A673 (cell line): Measurements from ENCODE around the gene ANKRD34A. TPM values are rescaled to one million over a fixed set of nuclear protein-coding genes. Genes with fewer than 3 reads are reported as not detected.
A peak's percentile ranks its signal among the peaks of the same experiment; 100 is the strongest.

ENCODE experiments used
- BruUV-seq: library from RNA; stranded (reverse); fragments of 400-500 nt; replicated peaks from 2 replicates; lab custom pipeline; 2021; lab: Mats Ljungman, UMichigan
- CTCF ChIA-PET: fragments of 300-600 bp; sonication (Branson Sonifier 250); formaldehyde crosslinking; loops from one replicate; lab custom pipeline; 2022; ENCODE audit warnings: antibody characterized with exemption; lab: Charles Lee
- POLR2A ChIA-PET: fragments of 300-600 bp; sonication (Branson Sonifier 250); formaldehyde crosslinking; loops from one replicate; lab custom pipeline; 2022; ENCODE audit warnings: antibody characterized with exemption; ENCODE audit not compliant: low non-redundant PET; lab: Charles Lee
- DNase-seq: peaks from one replicate; pipeline ENCODE4 v3.0.0-alpha.2; 2015; ENCODE audit warnings: low spot score
- H3K27ac ChIP-seq: fragments of 200-600 bp; sonication (generic); 2 replicates; pipeline ENCODE4 v1.5.1; 2016; ENCODE audit warnings: mixed run types, low read depth, mild to moderate bottlenecking, mixed read lengths, antibody characterized with exemption, low read length; ENCODE audit not compliant: poor library complexity, severe bottlenecking
- H3K27me3 ChIP-seq: fragments of 200-600 bp; sonication (generic); replicated peaks from 2 replicates; pipeline ENCODE4 v1.6.1; 2017; ENCODE audit warnings: mixed run types, low read depth, mild to moderate bottlenecking, mixed read lengths, antibody characterized with exemption, low read length; ENCODE audit not compliant: insufficient read depth, poor library complexity
- H3K36me3 ChIP-seq: fragments of 200-600 bp; sonication (generic); 2 replicates; pipeline ENCODE4 v1.6.1; 2016; ENCODE audit warnings: mixed run types, mild to moderate bottlenecking, mixed read lengths, antibody characterized with exemption, low read length; ENCODE audit not compliant: insufficient read depth, poor library complexity, severe bottlenecking
- H3K4me1 ChIP-seq: fragments of 200-600 bp; sonication (generic); 2 replicates; pipeline ENCODE4 v1.6.1; 2017; ENCODE audit warnings: mixed run types, mild to moderate bottlenecking, mixed read lengths, antibody characterized with exemption, low read length; ENCODE audit not compliant: insufficient read depth, poor library complexity, severe bottlenecking
- H3K4me3 ChIP-seq: fragments of 200-600 bp; sonication (generic); 2 replicates; pipeline ENCODE4 v1.5.1; 2016; ENCODE audit warnings: low read depth, mixed run types, mild to moderate bottlenecking, mixed read lengths, low read length; ENCODE audit not compliant: poor library complexity, severe bottlenecking
- H3K9me3 ChIP-seq: fragments of 200-600 bp; sonication (generic); 2 replicates; pipeline ENCODE4 v1.6.1; 2016; ENCODE audit warnings: mixed run types, low read depth, mild to moderate bottlenecking, mixed read lengths, antibody characterized with exemption, low read length; ENCODE audit not compliant: poor library complexity, severe bottlenecking
- EZH2 ChIP-seq: fragments of 200-600 bp; sonication (generic); IDR thresholded peaks from 2 replicates; pipeline ENCODE4 v1.6.1; 2017; ENCODE audit warnings: borderline replicate concordance, low read depth, mild to moderate bottlenecking, mixed read lengths, antibody characterized with exemption, low read length; ENCODE audit not compliant: poor library complexity, severe bottlenecking
- intact Hi-C: fragments of 100-400 bp; cut with micrococcal nuclease; formaldehyde crosslinking; loops from one replicate; pipeline ENCODE4 v1.10.0; 2022; ENCODE audit not compliant: unreplicated experiment
- total RNA-seq: library from RNA; stranded (reverse); gene quantifications from 2 replicates; pipeline ENCODE4 v1.2.3, GENCODE V29; 2021
- TF ChIP-seq, protein P1 (sequence below): fragments of 300-800, 200-600 bp; sonication (generic); conservative IDR thresholded peaks from 2 replicates; pipeline ENCODE4 v1.5.1; 2017; ENCODE audit warnings: low read depth, mild to moderate bottlenecking, antibody characterized with exemption, low read length, moderate library complexity, mixed read lengths

ANKRD34A gene
- total RNA-seq, 1 experiment from 2014 or later: 1.6 TPM

DNA sequence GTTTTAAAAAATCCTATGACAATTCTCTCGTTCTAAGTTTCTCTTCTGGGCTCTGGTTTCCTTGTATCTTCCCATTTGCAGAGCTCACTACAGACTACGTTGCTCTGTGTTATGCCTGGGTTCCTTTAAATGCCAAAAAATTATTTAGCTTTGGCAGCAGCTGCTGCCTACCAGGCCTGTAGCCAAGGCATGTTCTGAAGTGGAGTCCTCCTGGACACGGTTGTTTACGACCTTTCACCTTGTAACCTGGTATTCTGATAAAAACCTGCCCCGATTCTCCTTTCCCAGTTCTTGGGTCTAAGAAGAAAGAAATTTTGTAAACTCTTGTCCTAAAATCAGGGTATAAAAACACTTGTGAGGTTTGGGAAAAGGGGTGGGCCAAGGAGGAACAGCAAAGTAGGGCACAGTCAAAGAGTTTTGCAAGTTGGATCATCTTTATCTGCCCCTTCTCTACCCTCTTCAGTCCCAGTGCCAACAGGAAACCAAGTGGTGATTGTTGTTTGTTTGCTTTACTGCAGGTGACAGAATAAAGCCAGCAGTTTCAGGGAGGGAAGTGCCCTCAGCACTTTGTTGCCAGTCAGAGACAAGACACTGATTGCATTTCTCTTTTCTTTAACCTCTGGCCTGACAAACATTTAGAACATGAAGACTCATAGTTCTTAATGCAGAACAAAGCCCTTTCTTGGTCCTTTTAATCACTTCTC lies 35.1 kb upstream of the ANKRD34A start:
- BruUV-seq: no TSS peak
- peaks cover 11% of the 10 kb centered on the region for H3K36me3 ChIP-seq
- TF ChIP-seq, protein P1, sequence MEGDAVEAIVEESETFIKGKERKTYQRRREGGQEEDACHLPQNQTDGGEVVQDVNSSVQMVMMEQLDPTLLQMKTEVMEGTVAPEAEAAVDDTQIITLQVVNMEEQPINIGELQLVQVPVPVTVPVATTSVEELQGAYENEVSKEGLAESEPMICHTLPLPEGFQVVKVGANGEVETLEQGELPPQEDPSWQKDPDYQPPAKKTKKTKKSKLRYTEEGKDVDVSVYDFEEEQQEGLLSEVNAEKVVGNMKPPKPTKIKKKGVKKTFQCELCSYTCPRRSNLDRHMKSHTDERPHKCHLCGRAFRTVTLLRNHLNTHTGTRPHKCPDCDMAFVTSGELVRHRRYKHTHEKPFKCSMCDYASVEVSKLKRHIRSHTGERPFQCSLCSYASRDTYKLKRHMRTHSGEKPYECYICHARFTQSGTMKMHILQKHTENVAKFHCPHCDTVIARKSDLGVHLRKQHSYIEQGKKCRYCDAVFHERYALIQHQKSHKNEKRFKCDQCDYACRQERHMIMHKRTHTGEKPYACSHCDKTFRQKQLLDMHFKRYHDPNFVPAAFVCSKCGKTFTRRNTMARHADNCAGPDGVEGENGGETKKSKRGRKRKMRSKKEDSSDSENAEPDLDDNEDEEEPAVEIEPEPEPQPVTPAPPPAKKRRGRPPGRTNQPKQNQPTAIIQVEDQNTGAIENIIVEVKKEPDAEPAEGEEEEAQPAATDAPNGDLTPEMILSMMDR: no peak
- no peak for TF ChIP-seq EZH2
- no peak overlapping the region for H3K4me3 ChIP-seq
- ChIA-PET POLR2A (no interaction called here), CTCF (interaction anchor here (0.5 to 0.6 kb wide), 2 partner anchors 24 to 72 kb away, joined by 3 to 7 read pairs; no protein-coding TSS in a partner anchor)
- no peaks in the 10 kb centered on the region for H3K9me3 ChIP-seq
- intact Hi-C loops: loop anchor here (5.0 kb wide), 1 partner anchor 142 kb away; the partner anchor contains the start of gene PIAS3
- DNase-seq: no peak
- H3K27me3 ChIP-seq: no peaks in the 10 kb centered on the region
- peak overlapping the region; percentile 41 for H3K27ac ChIP-seq
- H3K4me1 ChIP-seq: peaks cover 16% of the 10 kb centered on the region

GRCh38 chr1:145997718-145998023 lies 33.3 kb upstream of the ANKRD34A start:
- H3K4me1 ChIP-seq: peaks cover 32% of the 10 kb centered on the region
- peaks cover 29% of the 10 kb centered on the region for H3K36me3 ChIP-seq
- CTCF ChIA-PET: no interaction called here
- no peak for DNase-seq
- POLR2A ChIA-PET: no interaction called here
- no peaks in the 10 kb centered on the region for H3K27me3 ChIP-seq
- H3K9me3 ChIP-seq: no peaks in the 10 kb centered on the region
- BruUV-seq: no TSS peak
- intact Hi-C loops: loop anchor here (5.0 kb wide), 1 partner anchor 140 kb away; the partner anchor contains the start of gene PIAS3
- peak overlapping the region; percentile 72 for H3K27ac ChIP-seq
- TF ChIP-seq, protein P1: no peak
- H3K4me3 ChIP-seq: peak overlapping the region; percentile 67

DNA sequence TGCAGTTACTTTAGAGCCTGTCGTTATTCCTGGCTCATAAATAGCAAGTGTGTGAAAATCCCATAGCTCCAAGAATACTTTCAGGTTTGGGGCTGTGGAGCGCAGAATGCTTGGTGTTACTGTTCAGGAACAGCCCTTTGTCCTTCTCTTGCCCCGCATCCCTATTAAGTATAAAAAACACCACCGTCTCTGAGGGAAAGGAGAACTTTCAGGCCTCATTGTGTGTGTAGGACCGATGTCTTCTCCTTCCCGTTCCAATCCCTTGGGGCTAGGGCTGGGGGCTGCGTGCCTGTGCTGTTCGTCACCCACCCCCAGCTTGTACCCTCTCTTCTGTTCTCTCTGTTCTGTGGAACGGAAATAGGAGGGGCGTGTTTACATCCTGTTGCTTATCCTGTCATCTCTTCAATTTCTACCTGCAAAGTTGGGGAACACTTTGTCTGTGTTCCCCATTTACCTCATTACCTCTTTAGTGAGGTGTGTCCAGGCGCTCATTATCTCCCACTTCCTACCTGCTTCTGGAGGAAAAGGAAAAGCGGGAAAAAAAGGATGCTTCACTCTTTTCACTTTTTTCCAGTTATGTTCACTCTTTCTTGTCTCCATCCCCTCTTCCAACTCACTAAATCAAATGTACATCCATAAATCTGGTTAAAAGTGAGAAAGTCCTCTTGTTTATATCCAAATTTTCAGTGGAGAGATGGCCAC lies 32.8 kb upstream of the ANKRD34A start:
- BruUV-seq: TSS peak; percentile 97
- Histone ChIP-seq H3K36me3 (peaks cover 35% of the 10 kb centered on the region), H3K4me1 (peaks cover 35% of the 10 kb centered on the region)

More for the DNA sequence above, 32.8 kb upstream of the ANKRD34A start:
- H3K4me3 ChIP-seq: peak overlapping the region; percentile 67
- H3K27ac ChIP-seq: peak overlapping the region; percentile 72
- ChIA-PET CTCF (interaction anchor here (1.0 kb wide), 1 partner anchor 18 kb away, joined by 6 read pairs; no protein-coding TSS in a partner anchor), POLR2A (no interaction called here)
- H3K27me3 ChIP-seq: no peaks in the 10 kb centered on the region
- no peak for TF ChIP-seq EZH2
- TF ChIP-seq, protein P1: no peak
- no peaks in the 10 kb centered on the region for H3K9me3 ChIP-seq
- DNase-seq: peak; percentile 52
- intact Hi-C loops: loop anchor here (5.0 kb wide), 1 partner anchor 140 kb away; the partner anchor contains the start of gene PIAS3
